ENCODE results near the gene IPO4. TPM values are rescaled to one million over a fixed set of nuclear protein-coding genes. Genes with fewer than 3 reads are reported as not detected.

Gene IPO4
- total RNA-seq, 1 experiment from 2014 or later: 82.6 TPM

DNA sequence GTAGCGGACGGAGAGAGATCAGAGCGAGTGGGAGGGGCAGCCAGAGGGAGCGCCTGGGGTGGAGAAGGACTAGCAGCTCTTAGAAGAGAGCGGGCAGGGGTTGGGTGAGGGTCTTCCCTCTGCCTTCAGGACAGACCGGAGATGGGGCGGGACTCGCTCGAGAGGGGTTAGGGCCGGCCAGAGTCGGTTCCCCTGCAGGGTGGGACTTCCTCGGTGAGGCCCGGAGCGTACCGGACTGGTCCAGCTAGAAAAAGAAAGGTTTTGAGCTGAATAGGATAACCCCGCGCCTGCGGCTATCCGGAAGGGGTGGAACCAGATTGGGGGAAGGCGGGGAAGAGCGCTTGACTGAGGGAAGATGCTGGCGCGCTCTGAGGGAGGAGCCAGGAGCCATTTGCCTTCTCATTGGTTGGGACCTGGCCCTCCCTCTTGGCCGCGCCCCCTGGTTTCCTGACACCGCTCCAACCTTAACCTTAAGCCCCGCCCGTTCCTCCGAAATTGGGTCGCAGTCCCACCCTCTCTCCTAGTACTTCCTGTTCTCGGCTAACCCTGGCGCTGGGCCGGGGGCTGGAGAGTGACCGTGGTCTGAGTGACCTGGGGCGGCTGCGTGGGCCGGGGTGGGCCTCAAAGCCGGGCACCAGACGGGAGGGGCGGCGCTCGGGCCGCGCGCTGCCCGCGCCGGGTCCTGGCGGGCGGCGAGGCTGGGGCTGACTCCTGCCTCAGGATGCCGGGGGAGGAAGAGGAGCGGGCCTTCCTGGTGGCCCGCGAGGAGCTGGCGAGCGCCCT is 41.4 kb downstream of the IPO4 start, which contains the start of gene RNF31:
Gene RNF31, plus strand, starts transcription at position 521 of the 783 bp plus-strand sequence. Its CDS starts 201 bp downstream, at position 722.
- BruUV-seq (replicated peaks): no TSS peak
- Mint-ChIP-seq H3K36me3 (ENCODE audit: insufficient read depth, unreplicated experiment) (peaks cover 50% of the 10 kb centered on the region), H3K27me3 (ENCODE audit: unreplicated experiment) (no peaks in the 10 kb centered on the region), H3K4me3 (ENCODE audit: low read depth, unreplicated experiment) (peak within 1 kb of the TSS; percentile 89), H3K4me1 (ENCODE audit: low read depth, unreplicated experiment) (peaks cover 35% of the 10 kb centered on the region), H3K27ac (ENCODE audit: unreplicated experiment) (peak within 1 kb of the TSS; percentile 77), H3K9me3 (ENCODE audit: low read depth, unreplicated experiment) (no peaks in the 10 kb centered on the region)
- peak; percentile 96 for DNase-seq
- intact Hi-C loops (cut with micrococcal nuclease; ENCODE audit: unreplicated experiment): loop anchor here (2.0 kb wide), 1 partner anchor 14 kb away; the partner anchor contains the start of gene IRF9
- no peak for TF ChIP-seq CTCF (IDR thresholded peaks at IDR 0.05; ENCODE audit: unreplicated experiment)
- CTCF ChIA-PET: interaction anchor here (0.6 to 2.9 kb wide), 12 partner anchors 8 to 668 kb away, joined by 3 to 24 read pairs (median 4); partner anchors contain the start of genes DCAF11, DHRS1, IRF9 and NOP9

GRCh38 chr14:24146453-24146977 is 42.1 kb downstream of the IPO4 start, which contains the start of gene PSME2:
PSME2 (minus strand) TSS chr14:24146610; CDS start chr14:24146581, 29 bp downstream.
- CTCF ChIA-PET: interaction anchor here (0.6 to 2.9 kb wide), 12 partner anchors 9 to 668 kb away, joined by 3 to 24 read pairs (median 4); partner anchors contain the start of genes DCAF11, DHRS1, IRF9 and NOP9
- peaks cover 35% of the 10 kb centered on the region for H3K4me1 Mint-ChIP-seq (ENCODE audit: low read depth, unreplicated experiment)
- no TSS peak for BruUV-seq (replicated peaks)
- DNase-seq: peak; percentile 98
- peaks cover 56% of the 10 kb centered on the region for H3K36me3 Mint-ChIP-seq (ENCODE audit: insufficient read depth, unreplicated experiment)
- H3K9me3 Mint-ChIP-seq (ENCODE audit: low read depth, unreplicated experiment): no peaks in the 10 kb centered on the region
- intact Hi-C loops (cut with micrococcal nuclease; ENCODE audit: unreplicated experiment): loop anchor here (2.0 kb wide), 1 partner anchor 14 kb away; the partner anchor contains the start of gene IRF9
- H3K27ac Mint-ChIP-seq (ENCODE audit: unreplicated experiment): peak within 1 kb of the TSS; percentile 77
- H3K27me3 Mint-ChIP-seq (ENCODE audit: unreplicated experiment): no peaks in the 10 kb centered on the region
- TF ChIP-seq CTCF (IDR thresholded peaks at IDR 0.05; ENCODE audit: unreplicated experiment): no peak
- H3K4me3 Mint-ChIP-seq (ENCODE audit: low read depth, unreplicated experiment): peak within 1 kb of the TSS; percentile 89

- TF ChIP-seq CTCF (IDR thresholded peaks at IDR 0.05; ENCODE audit: unreplicated experiment): no peak
- Mint-ChIP-seq H3K27ac (ENCODE audit: unreplicated experiment) (peak overlapping the region; percentile 77), H3K9me3 (ENCODE audit: low read depth, unreplicated experiment) (no peaks in the 10 kb centered on the region), H3K4me1 (ENCODE audit: low read depth, unreplicated experiment) (peaks cover 35% of the 10 kb centered on the region), H3K36me3 (ENCODE audit: insufficient read depth, unreplicated experiment) (peaks cover 63% of the 10 kb centered on the region), H3K27me3 (ENCODE audit: unreplicated experiment) (no peaks in the 10 kb centered on the region), H3K4me3 (ENCODE audit: low read depth, unreplicated experiment) (peak overlapping the region; percentile 89)
- DNase-seq: no peak
- BruUV-seq (replicated peaks): TSS peak; percentile 64
- intact Hi-C loops (cut with micrococcal nuclease; ENCODE audit: unreplicated experiment): loop anchor here (2.0 kb wide), 1 partner anchor 15 kb away; the partner anchor contains the start of gene IRF9
- CTCF ChIA-PET: interaction anchor here (0.8 to 2.9 kb wide), 6 partner anchors 10 to 87 kb away, joined by 3 to 24 read pairs (median 5); partner anchors contain the start of genes DCAF11, IRF9, MDP1 and NRL
Measured at GRCh38 chr14:24145690-24146452, 42.7 kb downstream of the IPO4 start.

- Mint-ChIP-seq H3K9me3 (ENCODE audit: low read depth, unreplicated experiment) (no peaks in the 10 kb centered on the region), H3K36me3 (ENCODE audit: insufficient read depth, unreplicated experiment) (peaks cover 69% of the 10 kb centered on the region), H3K4me1 (ENCODE audit: low read depth, unreplicated experiment) (peaks cover 35% of the 10 kb centered on the region), H3K27ac (ENCODE audit: unreplicated experiment) (peak overlapping the region; percentile 77), H3K4me3 (ENCODE audit: low read depth, unreplicated experiment) (peak overlapping the region; percentile 89), H3K27me3 (ENCODE audit: unreplicated experiment) (no peaks in the 10 kb centered on the region)
- CTCF ChIA-PET: interaction anchor here (1.2 to 2.9 kb wide), 2 partner anchors 16 to 87 kb away, joined by 3 to 24 read pairs; partner anchors contain the start of gene IRF9
- no peak for DNase-seq
- intact Hi-C loops (cut with micrococcal nuclease; ENCODE audit: unreplicated experiment): no loop called here
- no TSS peak for BruUV-seq (replicated peaks)
- no peak for TF ChIP-seq CTCF (IDR thresholded peaks at IDR 0.05; ENCODE audit: unreplicated experiment)
Measured at GRCh38 chr14:24145219-24145618, 43.4 kb downstream of the IPO4 start.

Data from Calu3 (cell line).